Stimulated activated CD4-positive, alpha-beta T cell treated with anti-CD3 and anti-CD28 coated beads, Interleukin-15, amount 100 ng/mL, for 48 hours (primary cell): ENCODE data around the gene SRGAP3.

Experiments used
- DNase-seq, 2 donors: peaks; one replicate each; pipeline ENCODE4 v3.0.0-alpha.2; 2020; ENCODE audit warnings: low read depth in 2 of 2

SRGAP3 gene

GRCh38 chr3:8968375-8968882 is 281.0 kb downstream of the SRGAP3 start:
- DNase-seq, result no peak

GRCh38 chr3:8967553-8967952 is 281.9 kb downstream of the SRGAP3 start:
- DNase-seq, result no peak

- no peak for DNase-seq
Measured at GRCh38 chr3:8966820-8967348, 282.6 kb downstream of the SRGAP3 start.

GRCh38 chr3:8966150-8966819 is 283.2 kb downstream of the SRGAP3 start:
- no peak for DNase-seq

GRCh38 chr3:8964436-8965370 is 284.7 kb downstream of the SRGAP3 start:
- DNase-seq, result no peak

- peak; percentile 86 to 88 for DNase-seq
Measured at GRCh38 chr3:8963137-8963853, 286.2 kb downstream of the SRGAP3 start, which contains the start of gene RAD18. Gene RAD18 (minus strand): TSS chr3:8963472. CDS start chr3:8963385, 87 bp downstream.

GRCh38 chr3:8962226-8962861 is 287.1 kb downstream of the SRGAP3 start:
- DNase-seq, result no peak

- no peak for DNase-seq
Measured at GRCh38 chr3:8959668-8960067, 289.8 kb downstream of the SRGAP3 start.

- DNase-seq, result no peak
Measured at GRCh38 chr3:8954938-8955763, 294.3 kb downstream of the SRGAP3 start.

GRCh38 chr3:8953313-8953712 is 296.1 kb downstream of the SRGAP3 start:
- DNase-seq, result no peak

GRCh38 chr3:8952130-8952529 is 297.3 kb downstream of the SRGAP3 start:
- no peak for DNase-seq

GRCh38 chr3:8945890-8946600 is 303.4 kb downstream of the SRGAP3 start:
- no peak for DNase-seq

- no peak for DNase-seq
Measured at GRCh38 chr3:8942746-8943488, 306.5 kb downstream of the SRGAP3 start.

- DNase-seq, result no peak
Measured at GRCh38 chr3:8942115-8942514, 307.3 kb downstream of the SRGAP3 start.

- DNase-seq, result no peak
Measured at GRCh38 chr3:8938021-8938420, 311.4 kb downstream of the SRGAP3 start.

- no peak for DNase-seq
Measured at GRCh38 chr3:8937064-8938020, 312.1 kb downstream of the SRGAP3 start.

GRCh38 chr3:8932507-8932906 is 316.9 kb downstream of the SRGAP3 start:
- no peak for DNase-seq

- DNase-seq, result no peak
Measured at GRCh38 chr3:8931342-8931741, 318.1 kb downstream of the SRGAP3 start.
